ENCODE measurements around the gene NMRK1.

GRCh38 chr9:75072895-75073294 lies 15.1 kb downstream of the NMRK1 start:
- TF ChIP-seq NFE2L1 (CRISPR knock-in tag; IDR thresholded peaks at IDR 0.05; ENCODE audit: borderline replicate concordance) (no peak), EZH2 (conservative IDR thresholded peaks at IDR 0.05; ENCODE audit: low read depth, low read length) (no peak), HNRNPUL1 (IDR thresholded peaks at IDR 0.05; ENCODE audit: low read depth, low read length) (no peak)

All from HepG2 (cell line).